Measurements from ENCODE around the gene MYO1D.

- TF ChIP-seq CTCF (IDR thresholded peaks at IDR 0.05; ENCODE audit: extremely low read depth in 1 of 2, insufficient read depth in 1 of 2, low read depth in 1 of 2, low read length in 2 of 2): no peak
- no peak for TF ChIP-seq EZH2 (IDR thresholded peaks at IDR 0.05; ENCODE audit: borderline replicate concordance, low read depth, low read length, severe bottlenecking)
- TF ChIP-seq POLR2A (IDR thresholded peaks at IDR 0.05; ENCODE audit: low read depth, low read length): no peak
- TF ChIP-seq FOS (IDR thresholded peaks at IDR 0.05; ENCODE audit: borderline replicate concordance, insufficient read depth, low read length): peak; percentile 67
- TF ChIP-seq, protein P1, sequence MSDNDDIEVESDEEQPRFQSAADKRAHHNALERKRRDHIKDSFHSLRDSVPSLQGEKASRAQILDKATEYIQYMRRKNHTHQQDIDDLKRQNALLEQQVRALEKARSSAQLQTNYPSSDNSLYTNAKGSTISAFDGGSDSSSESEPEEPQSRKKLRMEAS (IDR thresholded peaks at IDR 0.05; ENCODE audit: insufficient read depth, insufficient read length): no peak
- TF ChIP-seq POLR2AphosphoS5 (IDR thresholded peaks at IDR 0.05; ENCODE audit: insufficient read depth, low read depth, low read length): no peak
- TF ChIP-seq JUN (IDR thresholded peaks at IDR 0.05; ENCODE audit: borderline replicate concordance, insufficient read depth, insufficient read length, low read depth): peak; percentile 66
- TF ChIP-seq MYC (IDR thresholded peaks at IDR 0.05; ENCODE audit: low read depth, low read length): no peak
These were observed 22.7 kb downstream of the MYO1D start for GRCh38 chr17:32854207-32854606.
